Erythroblast (primary cell): Measurements from ENCODE around the gene NMRK2.

Experiments
- DNase-seq, 2 experiments: peaks; one replicate each; lab custom pipeline; 2025; lab: John Stamatoyannopoulos, UW
- GATA1 ChIP-seq: IDR thresholded peaks from 2 replicates; pipeline ENCODE4 v1.6.1; 2011; ENCODE audit warnings: low read depth, mild to moderate bottlenecking, control low read depth, low read length, moderate library complexity
- POLR2A ChIP-seq: IDR thresholded peaks from 2 replicates; pipeline ENCODE4 v1.6.1; 2011; ENCODE audit warnings: mild to moderate bottlenecking, low read length

NMRK2 gene

DNA sequence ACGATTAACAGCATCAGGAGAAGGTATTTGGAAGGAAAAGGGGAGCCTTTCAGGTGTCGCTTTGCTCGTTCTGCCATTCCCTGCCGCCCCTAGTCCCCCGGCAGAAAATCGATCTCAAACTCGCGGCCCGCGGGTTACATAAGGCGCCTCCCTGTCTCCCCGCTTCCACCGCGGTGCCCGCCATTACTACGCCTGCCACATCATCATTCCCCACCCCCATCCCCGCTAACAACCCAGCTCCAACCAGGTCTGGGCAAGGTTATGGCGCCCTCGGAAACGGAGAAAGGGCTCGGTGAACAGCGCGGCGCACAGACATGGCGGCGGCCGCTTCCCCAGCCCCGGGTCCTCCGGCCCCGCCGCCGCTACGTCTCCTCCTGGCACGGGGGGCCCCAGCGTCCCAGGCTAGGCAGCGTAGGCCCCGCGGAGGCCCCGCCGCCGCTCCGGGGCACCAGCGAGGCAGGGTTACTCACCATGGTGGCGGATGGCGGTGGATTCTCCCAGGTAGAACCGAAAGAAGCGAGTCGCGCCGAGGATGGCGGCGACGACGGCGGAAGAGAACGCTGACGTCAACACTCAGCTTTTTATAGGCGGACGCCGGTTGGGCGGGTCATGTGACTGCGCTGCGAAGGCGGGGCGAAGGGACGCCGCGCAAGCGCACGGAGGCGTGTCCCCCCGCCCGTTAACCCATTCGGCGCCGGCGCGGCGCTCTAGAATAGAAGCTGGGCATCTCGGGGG lies 52.2 kb downstream of the NMRK2 start, which contains the start of gene EEF2:
Gene EEF2, minus strand, starts transcription at position 556 of the 735 bp plus-strand sequence. Its CDS starts 83 bp downstream, at position 473.
- peak; percentile 94 to 98 for DNase-seq

DNA sequence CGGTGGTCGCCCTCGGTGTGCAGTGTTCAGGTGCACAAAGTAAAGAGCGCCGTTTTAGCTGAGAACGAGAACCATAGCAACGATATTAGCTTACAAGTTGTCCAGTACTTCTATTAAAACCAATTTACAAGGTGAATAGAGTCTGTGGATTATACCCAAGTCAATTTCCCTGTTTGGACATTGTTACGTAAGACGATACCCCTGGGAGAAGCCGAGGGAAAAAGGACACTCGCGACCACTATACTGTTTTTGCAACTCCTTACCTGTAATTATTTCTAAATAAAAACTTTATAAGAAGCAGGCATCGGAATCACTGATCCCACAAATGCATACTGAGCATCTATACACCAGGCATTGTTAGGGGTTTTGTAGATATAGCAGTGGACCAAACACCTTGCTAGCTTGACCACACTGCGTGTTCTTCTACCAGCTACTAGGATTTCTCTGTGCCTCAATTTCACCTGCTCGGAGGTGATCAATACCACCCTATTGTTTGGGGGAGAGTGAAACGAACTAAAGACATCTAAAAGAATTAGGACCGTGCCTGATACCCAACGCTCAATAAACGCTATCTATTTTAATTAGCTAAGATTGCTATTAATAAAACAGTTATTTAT lies 52.9 kb downstream of the NMRK2 start:
- no peak for DNase-seq
- TF ChIP-seq GATA1 (no peak), POLR2A (no peak)

More for the DNA sequence above, 52.2 kb downstream of the NMRK2 start, which contains the start of gene EEF2:
- TF ChIP-seq GATA1 (no peak), POLR2A (peak; percentile 99)

DNA sequence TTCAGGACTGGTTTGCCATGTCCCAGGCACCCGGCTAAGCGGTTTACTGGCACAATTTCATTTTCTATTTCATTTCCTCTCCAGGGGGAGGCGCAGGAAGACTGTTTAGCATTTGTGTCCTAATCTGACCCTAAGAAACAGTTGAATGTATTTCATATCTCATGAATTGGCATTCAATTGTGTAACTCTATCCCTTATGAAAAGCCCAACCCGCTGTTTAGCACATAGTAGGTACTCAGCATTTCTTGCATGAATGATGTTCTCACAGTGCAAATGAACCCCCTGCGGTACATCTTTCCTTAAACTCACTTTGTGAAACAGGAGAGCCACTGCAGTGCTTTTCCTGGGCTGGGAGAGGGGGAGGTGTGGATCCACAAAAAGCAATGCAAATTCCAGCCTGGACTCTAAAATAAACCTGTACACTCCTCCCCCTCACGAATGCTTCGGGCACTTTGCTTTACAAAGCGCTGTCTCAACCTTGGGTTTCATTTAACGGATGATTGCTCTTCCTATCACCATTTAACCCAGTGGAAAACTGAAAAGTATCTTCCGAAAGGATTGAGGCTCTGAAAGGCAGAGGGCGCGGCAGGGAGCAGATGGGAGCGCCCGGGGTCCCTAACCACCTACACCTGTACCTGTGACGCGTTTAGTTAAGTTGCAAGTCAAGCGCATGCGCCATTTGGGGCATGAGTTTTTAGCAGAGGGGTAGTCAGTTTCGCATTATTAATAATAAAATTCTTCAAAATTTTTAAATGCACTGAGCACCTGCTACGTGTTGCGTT lies 53.6 kb downstream of the NMRK2 start:
- DNase-seq: peak; percentile 88 to 92
- TF ChIP-seq POLR2A (no peak), GATA1 (no peak)

DNA sequence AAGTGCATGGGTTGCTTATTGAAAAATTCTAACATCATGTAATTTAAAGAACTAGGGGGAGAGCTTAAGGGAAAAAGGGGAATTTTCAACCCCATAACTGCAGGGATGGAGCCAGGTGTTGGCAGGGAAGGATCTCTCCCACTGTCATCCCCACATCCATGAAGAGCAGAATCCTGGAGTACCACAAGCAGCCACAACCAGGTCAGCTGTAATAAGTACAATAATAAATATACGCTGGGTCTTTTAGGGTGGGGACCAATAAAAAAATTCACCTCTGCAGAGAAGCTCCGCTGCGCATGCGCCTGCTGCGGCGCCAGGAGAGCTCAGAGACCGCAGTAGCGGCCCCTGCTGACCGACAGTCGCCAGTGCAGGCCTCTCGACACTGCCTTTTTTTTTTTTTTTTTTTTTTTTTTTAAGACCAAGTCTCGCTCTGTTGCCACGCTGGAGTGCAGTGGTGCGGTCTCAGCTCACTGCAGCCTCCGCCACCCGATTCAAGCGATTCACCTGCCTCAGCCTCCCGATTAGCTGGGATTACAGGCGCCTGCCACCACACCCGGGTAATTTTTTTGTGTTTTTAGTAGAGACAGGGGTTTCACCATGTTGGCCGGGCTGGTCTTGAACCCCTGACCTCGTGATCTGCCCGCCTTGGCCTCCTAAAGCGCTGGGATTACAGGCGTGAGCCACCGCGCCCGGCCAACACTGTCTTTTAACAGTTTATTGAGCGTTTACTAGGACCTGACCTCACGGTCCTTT lies 54.9 kb downstream of the NMRK2 start:
- DNase-seq: peak; percentile 91 to 95
- no peak for TF ChIP-seq GATA1

DNA sequence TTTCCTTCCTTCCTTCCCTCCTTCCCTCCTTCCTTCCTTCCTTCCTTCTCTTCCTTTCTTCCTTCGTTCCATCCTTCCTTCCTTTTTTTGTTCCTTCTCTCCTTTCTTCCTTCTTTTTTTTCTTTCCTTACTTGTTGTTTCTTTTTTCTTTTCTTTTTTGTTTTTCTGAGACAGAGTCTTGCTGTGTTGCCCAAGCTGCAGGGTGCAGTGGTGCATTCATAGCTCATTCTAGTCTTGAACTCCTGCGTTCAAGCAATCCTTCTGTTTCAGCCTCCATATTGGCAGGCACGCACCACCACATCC lies 57.9 kb downstream of the NMRK2 start:
- no peak for DNase-seq
- TF ChIP-seq GATA1 (no peak), POLR2A (no peak)
